COLO829 (cell line): ENCODE results near the gene EFCAB3.
"Not testable (repeated sequence)": the region's sequence is repeated elsewhere in the genome, so short reads cannot be mapped to it uniquely, and the experiment has no call there.

Experiments used
- DNase-seq: peaks from one replicate; pipeline ENCODE4 v3.0.0; 2012; ENCODE audit warnings: low spot score

The EFCAB3 gene

DNA sequence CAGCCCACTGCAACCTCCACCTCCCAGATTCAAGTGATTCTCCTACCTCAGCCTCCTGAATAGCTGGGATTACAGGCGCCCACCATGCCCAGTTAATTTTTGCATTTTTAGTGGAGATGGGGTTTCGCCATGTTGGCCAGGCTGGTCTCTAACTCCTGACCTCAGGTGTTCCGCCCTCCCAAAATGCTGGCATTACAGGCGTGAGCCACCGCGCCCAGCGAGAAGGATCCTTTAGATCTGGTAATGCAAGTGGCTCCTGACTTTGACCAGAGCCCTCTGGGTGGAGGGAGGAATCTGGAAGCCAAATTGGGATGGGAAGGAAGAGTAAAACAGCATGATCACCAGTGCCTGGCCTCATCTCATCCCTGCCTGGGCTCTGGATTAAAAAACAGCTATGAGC, 84.9 kb downstream of the EFCAB3 start:
- DNase-seq, result not testable (repeated sequence)
